ENCODE data around the gene RAB8A. TPM values are rescaled to one million over a fixed set of nuclear protein-coding genes. Genes with fewer than 3 reads are reported as not detected.

The RAB8A gene
- 59.0 and 79.1 TPM in 2 replicates for total RNA-seq (2014; rRNA removed; shearing (Covaris generic))
- 60.3 and 62.9 TPM in 2 replicates for polyA plus RNA-seq (2015; cell fraction: cytosol; rRNA removed)
- 50.3 and 52.5 TPM in 2 replicates for polyA plus RNA-seq (2015; cell fraction: nucleus; rRNA removed)

DNA sequence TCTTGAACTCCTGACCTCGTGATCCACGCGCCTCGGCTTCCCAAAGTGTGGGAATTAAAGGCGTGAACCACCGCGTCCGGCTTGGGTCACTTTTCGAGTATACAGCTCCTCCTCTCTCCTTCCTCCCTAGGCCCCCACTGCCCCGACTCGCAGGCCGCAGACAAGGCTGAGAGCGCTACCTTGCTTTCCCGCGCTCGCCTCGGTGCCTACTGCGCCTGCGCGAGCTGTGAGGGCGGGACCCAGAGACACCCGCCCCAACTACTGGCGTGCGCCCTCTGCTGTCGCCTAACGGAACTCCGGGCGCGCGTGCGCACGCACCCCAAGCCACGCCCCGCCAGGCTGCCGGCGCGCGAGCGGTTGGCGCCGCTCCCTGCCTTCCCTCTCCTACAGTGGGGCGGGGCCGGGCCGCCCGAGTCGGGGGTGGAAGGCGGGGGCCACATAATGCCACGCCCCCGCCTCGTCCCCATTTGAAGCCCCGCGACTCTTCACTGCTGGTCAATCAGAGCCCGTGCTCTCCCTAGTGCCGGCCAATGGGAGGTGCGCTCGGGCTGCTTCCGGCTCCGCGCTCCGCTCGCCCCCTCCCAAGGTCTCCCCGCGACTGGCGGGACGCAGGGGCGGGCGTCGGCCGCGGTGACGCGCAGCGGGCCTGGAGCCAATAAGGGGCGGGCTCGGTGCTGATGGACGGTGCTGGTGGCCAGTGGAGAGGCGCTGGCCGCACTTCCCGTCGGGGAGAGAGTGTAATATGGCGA is at the start of gene RAB8A:
TSS of gene RAB8A (plus strand) at position 730 of the 749 bp plus-strand sequence. CDS start at position 743, 13 bp downstream.
- peak; percentile 99 for DNase-seq (ENCODE audit: low read depth)

DNA sequence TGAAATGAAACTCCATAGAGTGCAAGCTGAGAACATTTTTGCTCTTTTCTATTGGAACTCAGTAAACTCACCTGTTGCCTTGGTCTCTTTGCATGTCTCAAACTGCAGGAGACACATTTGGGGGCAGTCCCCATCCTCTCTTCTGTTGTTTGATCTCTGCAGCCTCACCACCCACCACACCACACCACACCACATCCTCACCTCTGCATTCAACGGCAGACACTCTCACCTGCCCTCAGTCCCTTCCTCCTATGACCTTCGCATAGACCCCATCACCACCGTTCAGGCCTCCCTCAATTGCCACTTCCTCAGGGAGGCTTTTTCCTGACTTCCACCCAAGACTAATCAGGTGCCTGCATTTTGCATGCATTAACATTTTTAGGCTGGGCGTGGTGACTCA is 49.7 kb upstream of the RAB8A start:
- DNase-seq (ENCODE audit: low read depth), result no peak

DNA sequence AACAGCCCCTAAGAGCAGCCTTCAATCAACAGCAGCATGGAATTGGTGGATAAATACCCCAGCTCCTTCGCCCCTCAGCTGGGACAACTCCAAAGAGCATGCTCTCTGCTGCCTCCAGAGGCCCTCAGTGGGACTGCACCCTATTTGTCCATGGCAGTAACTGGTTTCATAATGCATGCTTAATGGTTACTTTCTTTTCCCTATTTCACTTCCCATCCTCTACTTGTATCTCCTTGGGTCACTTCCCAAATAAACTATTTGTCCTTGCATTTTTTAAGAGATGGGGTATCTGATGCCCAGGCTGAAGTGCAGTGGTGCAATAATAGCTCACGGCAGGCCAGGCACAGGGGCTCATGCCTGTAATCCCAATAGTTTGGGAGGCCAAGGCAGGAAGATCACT is 48.9 kb upstream of the RAB8A start:
- DNase-seq (ENCODE audit: low read depth), result no peak

DNA sequence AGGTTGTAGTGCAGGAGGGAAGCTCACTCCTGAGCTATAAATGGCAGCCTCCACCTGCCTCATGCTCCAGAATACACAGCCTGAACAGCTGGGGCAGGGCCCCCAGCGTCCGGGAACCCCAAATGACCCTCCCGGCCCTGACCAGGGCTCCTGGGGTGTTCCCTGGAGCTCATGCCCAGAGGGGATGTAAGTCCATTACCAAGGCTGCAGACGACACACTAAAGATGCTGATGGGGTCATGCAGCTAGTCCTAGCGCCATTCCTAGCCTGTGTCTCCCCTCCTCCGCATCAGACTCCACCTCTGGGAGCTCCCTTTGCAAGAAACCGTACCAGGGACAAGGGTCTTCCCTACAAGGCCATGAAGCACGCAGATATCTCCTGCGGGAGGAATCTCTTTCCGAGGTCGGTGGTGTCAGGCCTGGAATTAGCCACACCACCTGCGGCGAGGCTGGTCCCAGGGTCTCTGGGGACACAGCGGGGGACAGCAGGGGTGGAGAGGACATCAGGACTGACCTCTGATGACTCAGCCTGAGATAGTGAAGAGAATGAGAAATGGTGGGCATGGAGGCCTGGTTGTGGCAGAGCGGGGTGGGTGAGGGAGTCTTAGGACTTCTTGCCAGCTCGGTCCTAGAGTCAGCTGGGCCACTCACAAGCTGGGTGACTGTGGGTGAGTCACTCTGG is 47.3 kb upstream of the RAB8A start:
- no peak for DNase-seq (ENCODE audit: low read depth)

DNA sequence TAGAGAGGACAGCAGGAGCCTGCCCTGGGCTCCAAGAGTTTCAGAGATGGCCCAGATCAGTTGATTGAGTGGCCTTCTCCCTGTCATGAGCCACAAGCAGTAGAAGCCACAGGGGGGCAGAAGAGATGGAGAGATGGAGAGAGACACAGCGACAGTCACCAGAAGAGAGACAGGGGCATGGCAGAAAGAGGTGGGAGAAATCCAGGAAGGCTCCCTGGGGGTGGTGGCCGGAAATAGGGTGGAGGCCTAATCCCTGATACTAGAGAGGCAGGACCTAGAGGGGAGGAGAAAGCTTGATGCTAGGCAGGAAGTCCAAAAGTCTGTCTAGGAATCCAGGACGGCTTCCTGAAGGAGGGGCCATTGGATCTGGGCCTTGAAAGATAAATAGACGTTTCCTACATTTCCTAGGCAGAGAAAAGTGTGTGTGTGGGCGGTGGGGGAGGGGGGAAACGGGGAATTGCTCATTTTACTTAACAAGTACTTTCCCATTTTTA is 45.0 kb upstream of the RAB8A start:
- peak; percentile 94 for DNase-seq (ENCODE audit: low read depth)

DNA sequence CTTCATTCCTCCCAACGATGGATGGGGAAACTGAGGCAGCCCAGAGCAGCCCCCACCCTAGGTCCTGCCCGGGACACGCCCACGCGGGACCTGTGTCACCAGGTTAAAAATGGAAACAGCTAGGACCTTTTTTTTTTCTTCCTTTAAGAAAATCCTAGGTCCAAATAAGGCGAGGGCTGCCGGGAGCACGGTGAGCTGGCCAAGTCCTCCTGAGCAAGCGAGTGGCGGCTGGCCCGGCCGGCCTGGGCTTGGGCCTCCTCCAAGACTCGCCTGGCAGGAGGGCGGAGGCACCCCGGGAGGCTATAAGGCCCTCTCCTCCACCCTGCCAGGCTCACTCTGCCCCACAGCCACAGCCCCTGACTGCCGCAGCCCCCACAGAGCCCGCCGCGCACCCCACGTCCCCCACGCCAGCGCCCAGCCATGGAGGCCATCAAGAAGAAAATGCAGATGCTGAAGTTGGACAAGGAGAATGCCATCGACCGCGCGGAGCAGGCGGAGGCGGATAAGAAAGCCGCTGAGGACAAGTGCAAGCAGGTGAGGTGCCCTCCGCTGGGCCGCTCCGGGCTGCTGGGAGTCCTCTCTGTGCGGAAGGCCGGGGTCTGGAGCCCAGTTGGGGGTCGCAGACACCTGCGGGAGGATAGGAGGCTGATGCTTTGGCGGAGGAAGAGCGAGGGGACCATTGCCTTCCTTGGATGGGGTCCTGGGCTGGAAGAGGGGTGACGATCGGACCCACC is 44.3 kb upstream of the RAB8A start:
- DNase-seq (ENCODE audit: low read depth), result peak; percentile 80

DNA sequence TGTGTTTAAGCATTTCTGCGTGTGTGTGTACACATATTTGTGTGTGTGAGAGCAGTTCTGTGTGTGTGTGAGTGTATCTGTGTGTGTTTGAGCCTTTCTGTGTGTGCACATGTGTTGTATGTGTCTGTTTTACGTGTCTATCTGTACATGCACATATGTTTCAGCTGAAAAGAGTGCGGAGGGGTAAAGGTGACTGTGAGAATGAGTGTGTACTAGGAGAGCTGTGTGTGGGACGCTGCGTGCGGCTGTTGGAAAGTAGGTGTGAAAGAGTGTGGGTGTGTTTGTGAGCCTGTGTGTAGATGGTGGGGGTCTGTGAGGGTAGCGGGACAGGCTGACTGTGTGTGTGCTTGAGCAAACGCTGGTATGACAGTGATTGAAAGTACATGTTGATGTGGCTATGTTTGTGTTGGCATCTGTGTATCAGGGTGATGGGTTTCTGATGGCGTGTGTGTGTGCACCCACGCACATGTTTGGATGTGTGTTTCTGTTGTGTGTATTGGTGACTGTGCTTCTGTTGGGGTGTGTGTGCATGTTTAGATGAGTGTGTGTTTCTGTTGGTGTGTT is 42.9 kb upstream of the RAB8A start:
- DNase-seq (ENCODE audit: low read depth), result no peak

DNA sequence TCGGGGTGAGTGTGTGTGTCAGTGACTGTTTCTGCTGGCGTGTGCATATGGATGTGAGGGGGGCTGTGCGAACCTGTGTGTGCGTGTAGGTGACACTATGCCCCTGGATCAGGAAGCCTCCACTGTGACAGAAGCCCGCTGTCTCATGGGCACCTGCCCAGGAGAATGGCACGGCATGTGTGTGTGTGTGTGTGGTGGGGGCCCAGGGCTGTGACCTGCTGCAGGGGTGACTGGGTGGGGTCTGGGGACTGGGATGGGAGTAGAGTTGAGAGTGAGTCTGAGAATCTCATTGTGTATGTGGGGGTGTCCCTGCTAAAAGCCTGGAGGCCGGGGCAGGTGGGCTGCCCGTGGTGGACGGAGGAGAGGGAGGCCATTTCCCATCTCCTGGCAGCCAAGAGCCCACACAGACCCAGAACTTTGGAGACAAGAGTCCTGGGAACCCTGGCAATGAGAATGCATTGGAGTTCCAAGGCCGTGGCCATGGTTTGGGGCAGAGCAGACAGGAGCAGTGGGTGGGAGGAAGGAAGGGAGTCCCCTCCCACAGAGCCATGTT is 41.8 kb upstream of the RAB8A start:
- DNase-seq (ENCODE audit: low read depth), result no peak

DNA sequence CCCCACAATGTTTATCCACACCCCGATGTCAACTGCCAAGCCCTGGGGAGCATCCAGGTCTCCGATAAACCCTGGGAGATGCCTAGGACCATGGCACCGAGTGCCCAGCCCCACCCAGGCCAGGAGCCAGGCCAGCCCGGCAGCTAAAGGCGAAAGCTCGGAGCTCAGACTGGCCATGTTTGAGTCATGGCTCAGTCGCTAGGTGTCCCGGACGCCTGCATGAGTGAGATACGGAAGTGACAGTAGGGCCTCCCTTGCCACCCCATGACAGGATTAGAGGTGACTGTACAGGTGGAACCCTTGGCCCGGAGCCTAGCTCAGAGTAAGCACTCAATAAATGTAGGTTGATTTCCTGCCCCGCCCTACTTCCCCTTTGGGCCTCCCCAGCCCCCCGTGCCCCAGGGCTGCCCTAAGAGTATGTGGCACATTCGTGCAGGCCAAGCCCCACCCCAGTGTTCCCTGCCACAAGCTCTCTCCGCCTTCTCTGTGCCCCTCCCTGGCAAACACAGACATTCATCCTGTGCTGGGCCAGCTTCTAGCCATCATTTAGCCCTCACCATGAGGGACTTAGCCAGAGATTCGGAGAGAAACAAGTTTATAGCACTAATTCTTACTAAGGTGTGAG is 41.2 kb upstream of the RAB8A start:
- peak; percentile 82 for DNase-seq (ENCODE audit: low read depth)

DNA sequence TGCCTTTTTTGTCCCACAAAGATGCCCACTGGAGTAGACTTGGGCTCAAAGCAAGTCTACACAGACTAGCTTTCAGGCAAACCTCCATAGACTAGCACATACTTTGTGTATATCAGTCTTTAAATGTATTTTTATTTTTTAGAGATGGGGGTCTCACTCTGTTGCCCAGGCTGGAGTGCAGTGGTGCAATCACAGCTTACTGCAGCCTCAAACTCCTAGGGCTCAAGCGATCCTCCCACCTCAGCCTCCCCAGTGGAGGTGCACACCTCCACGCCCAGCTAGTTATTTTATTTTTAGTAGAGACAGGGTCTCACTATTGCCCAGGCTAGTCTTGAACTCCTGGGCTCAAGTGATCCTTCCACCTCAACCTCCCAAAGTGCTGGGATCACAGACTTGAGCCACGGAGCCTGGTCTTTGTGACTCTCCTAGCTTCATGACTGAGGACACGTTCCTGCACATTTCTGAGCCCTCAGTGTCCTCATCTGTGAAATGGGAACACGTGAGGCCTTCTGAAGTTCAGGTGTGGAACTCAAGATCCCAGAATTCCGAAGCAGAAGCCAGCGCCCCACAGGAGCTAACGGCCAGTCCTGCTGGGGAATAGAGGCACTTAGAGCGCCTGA is 40.5 kb upstream of the RAB8A start:
- DNase-seq (ENCODE audit: low read depth), result no peak

DNA sequence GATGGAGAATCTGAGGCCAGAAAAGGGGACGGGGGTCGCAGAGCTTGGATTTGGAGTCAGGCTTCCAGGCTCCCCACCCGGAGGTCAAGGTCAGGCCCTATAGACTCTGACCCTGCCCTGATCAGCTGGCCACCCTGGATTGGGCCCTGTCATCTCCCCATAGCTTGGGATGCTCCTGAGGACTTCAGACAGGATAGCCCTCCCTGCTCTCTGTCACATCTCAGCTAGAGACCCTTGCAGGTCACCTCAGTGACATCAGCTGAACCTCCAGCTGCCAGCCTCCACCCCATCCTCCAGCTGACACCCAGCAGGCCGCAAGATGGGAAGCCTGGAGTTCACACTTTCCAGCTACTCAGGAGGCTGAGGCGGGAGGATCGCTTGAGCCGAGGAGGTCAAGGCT is 38.2 kb upstream of the RAB8A start:
- DNase-seq (ENCODE audit: low read depth), result no peak

DNA sequence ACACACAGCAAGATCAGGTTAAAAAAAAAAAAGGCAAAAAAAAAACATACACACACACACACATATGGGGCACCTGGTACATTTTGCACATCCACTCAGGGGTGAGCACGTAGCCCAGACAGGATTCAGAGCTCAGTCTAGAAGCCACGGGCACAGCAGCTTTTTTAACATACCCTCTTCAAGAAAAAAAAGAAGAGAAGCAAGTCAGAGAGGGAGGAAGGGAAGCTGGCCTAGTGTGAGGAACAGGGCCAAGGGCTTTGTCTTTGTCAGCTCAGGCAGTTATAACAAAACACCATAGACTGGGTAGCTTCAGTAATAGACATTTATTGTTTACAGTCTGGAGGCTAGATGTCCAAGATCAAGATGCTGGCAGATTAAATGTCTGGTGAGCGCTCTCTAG is 37.7 kb upstream of the RAB8A start:
- no peak for DNase-seq (ENCODE audit: low read depth)

DNA sequence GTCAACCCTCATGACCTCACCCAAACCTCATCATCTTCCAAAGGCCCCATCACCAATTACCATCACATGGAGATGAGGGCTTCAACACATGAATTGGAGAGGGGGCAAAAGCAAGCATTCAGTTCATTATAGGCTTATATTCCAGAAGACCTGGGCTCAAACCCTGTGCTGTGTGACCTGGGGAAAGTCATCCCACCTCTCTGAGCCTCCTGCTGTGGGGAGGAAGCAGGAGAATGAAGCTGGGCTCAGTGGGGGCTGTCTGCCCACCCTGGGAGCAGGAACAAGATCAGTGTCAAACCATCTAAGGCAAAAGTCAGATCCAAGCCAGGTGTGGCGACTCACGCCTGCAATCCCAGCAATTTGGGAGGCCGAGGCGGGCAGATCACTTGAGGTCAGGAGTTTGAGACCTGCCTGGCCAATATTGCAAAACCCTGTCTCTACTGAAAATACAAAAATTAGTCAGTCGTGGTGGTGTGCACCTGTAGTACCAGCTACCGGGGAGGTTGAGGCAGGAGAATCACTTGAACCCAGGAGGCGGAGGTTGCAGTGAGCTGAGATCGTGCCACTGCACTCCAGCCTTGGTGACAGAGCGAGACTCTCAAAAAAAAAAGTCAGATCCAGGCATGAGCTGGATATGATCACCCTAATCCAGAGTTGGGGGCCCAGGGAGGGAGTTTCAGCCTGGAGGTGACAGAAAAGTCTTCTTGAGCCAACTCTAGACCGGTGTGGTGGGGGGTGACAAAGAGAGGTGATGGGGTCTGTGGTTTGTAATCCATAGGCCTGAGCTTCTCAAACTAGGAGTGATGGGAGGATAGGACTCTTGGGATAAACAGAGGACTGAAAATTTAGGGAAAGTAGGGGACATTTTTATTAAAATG is 37.0 kb upstream of the RAB8A start:
- no peak for DNase-seq (ENCODE audit: low read depth)

DNA sequence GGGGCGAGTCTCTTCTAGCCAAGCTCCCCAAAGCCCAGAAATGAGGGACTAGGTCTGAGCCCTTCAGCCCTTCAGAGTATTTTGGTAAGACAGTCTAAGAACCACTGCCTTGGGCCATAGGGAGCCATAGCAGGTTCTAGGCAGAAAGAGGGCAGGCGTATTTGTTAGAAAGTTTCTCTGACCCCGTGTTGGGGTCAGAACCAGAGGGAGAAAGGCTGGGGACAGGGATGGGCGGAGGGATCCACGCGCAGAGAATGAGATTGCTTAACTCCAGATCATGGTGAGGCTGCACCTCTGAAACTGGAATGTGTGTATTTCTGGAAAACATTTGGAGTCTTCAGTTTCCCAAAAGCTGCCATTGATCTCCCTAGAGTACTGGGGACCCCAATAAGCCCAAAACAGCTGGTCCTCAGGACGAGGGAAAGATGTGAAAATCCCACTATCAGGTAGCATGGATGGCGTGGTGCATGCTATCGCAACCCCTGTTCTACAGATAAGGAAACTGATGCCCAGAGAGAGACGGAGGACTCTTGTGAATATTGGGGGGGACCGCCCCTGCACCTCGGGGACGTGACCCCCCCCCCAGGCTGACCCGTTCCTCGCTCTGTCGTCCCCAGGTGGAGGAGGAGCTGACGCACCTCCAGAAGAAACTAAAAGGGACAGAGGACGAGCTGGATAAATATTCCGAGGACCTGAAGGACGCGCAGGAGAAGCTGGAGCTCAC is 36.1 kb upstream of the RAB8A start:
- DNase-seq (ENCODE audit: low read depth), result no peak

DNA sequence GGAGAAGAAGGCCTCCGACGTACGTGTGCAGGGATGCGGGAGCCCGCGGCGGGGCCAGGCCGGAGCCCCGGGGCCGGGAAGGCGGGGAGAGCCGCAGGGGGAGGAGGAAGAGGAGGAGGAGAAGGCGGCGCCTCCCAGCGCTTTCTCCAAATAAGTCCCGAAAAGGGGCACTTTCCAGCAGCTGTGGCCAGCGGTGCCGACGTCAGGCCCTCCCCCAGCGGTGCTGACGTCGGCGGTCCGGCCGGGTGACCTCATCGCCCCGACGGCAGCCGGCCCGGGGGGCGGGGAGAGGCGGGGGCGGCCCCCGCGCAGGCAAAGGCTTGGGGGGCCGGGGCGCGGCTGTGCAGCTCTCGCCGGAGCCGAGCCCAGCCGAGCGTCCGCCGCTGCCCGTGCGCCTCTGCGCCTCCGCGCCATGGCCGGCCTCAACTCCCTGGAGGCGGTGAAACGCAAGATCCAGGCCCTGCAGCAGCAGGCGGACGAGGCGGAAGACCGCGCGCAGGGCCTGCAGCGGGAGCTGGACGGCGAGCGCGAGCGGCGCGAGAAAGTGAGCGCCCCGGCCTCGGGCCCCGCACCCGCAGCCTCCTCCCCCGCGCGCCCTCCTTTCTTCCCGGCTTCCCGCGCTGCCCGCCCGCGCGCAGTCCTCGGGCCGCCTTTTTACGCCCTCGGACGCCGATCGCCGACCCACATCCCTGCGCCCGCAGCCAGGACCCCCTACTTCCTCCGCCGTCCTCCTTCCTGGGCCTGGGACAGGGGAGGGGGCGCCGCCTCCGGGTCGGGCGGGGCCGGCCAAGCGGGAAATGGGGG is 35.3 kb upstream of the RAB8A start, which contains the start of gene TPM4:
TSS of gene TPM4 (plus strand) at position 342 of the 804 bp plus-strand sequence. CDS start at position 413, 71 bp downstream.
- DNase-seq (ENCODE audit: low read depth), result peak; percentile 94

DNA sequence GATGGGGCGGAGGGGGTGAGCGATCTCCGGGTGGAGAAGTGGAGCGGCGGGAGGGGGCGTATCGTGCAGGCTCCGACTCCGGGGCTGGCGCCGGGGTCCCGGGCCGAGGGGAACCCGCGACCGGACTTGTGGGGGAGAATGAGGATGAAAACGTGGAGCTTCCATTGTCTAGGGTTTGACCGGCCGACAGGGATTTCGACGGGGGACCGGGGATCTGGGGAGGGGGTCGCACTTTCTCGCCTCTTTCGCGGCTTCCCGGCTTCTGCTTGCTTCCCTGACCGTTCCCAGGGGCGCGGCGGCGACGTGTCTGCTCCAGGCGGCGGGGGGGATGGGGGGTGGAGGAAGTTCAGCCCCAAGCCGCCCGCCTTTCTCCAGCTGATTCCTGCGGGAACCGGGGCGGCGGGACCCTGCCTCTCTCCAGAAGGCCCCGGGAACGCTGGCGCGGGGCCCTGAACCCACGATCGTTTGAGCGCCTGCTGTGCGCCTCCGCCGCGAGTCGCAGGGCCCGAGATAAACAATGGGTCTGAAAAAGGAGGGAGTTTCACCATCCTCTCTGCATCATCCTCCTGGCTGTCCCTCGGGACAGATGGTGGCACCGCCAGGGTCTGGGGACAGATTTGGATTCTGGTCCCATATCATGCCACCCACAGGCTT is 34.6 kb upstream of the RAB8A start:
- no peak for DNase-seq (ENCODE audit: low read depth)
